Activated CD4-positive, alpha-beta memory T cell treated with anti-CD3 and anti-CD28 coated beads, Interleukin-2, amount 10 ng/mL, durations not matched to agents 7 days and 5 days (primary cell): ENCODE measurements around the gene SLC2A11. TPM values are rescaled to one million over a fixed set of nuclear protein-coding genes. Genes with fewer than 3 reads are reported as not detected.
"Not testable (repeated sequence)": the region's sequence is repeated elsewhere in the genome, so short reads cannot be mapped to it uniquely, and the experiment has no call there.

Source experiments
- CTCF ChIA-PET: fragments of 350-600 bp; sonication (Branson Sonifier 250); formaldehyde crosslinking; loops from one replicate; lab custom pipeline; 2021; ENCODE audit warnings: antibody characterized with exemption, inconsistent platforms; lab: Charles Lee
- POLR2A ChIA-PET: fragments of 350-600 bp; sonication (Branson Sonifier 250); formaldehyde crosslinking; loops from one replicate; lab custom pipeline; 2021; ENCODE audit warnings: antibody characterized with exemption; lab: Charles Lee
- DNase-seq: peaks from one replicate; pipeline ENCODE4 v3.0.0-alpha.2; 2020
- H3K27ac Mint-ChIP-seq: one replicate; pipeline ENCODE4 v1.8.0; 2021; ENCODE audit warnings: mild to moderate bottlenecking, mixed read lengths
- H3K27me3 Mint-ChIP-seq: one replicate; pipeline ENCODE4 v1.8.0; 2021; ENCODE audit warnings: mixed read lengths
- H3K36me3 Mint-ChIP-seq: one replicate; pipeline ENCODE4 v1.8.0; 2021; ENCODE audit warnings: low read depth, mixed read lengths
- H3K4me1 Mint-ChIP-seq: one replicate; pipeline ENCODE4 v1.8.0; 2021; ENCODE audit warnings: mixed read lengths
- H3K4me3 Mint-ChIP-seq: one replicate; pipeline ENCODE4 v1.8.0; 2021; ENCODE audit warnings: mild to moderate bottlenecking, mixed read lengths
- H3K9me3 Mint-ChIP-seq: one replicate; pipeline ENCODE4 v1.8.0; 2021; ENCODE audit warnings: mixed read lengths
- total RNA-seq, 2 experiments: library from RNA; stranded (reverse); gene quantifications; one replicate each; pipeline ENCODE4 v1.2.3, GENCODE V29; 2021

The SLC2A11 gene
- total RNA-seq, 2 experiments from 2014 or later: 6.5 TPM

GRCh38 chr22:23909296-23909898 is 51.7 kb downstream of the SLC2A11 start:
- Mint-ChIP-seq H3K9me3 (no peaks in the 10 kb centered on the region), H3K4me1 (peaks cover 22% of the 10 kb centered on the region), H3K36me3 (peaks cover 4% of the 10 kb centered on the region), H3K27me3 (no peaks in the 10 kb centered on the region), H3K4me3 (no peak overlapping the region), H3K27ac (no peak overlapping the region)
- ChIA-PET CTCF (interaction anchor here (1.7 kb wide), 1 partner anchor 16 kb away, joined by 10 read pairs; the partner anchor contains the start of gene MIF), POLR2A (interaction anchor here (1.3 to 6.9 kb wide), 3 partner anchors 8 to 142 kb away, joined by 3 to 85 read pairs (median 4); partner anchors contain the start of genes CHCHD10 and MIF)
- no peak for DNase-seq

- CTCF ChIA-PET: interaction anchor here (1.7 kb wide), 1 partner anchor 17 kb away, joined by 10 read pairs; the partner anchor contains the start of gene MIF
- Mint-ChIP-seq H3K27ac (no peak overlapping the region), H3K36me3 (peaks cover 4% of the 10 kb centered on the region), H3K27me3 (no peaks in the 10 kb centered on the region), H3K4me3 (no peak overlapping the region), H3K4me1 (peaks cover 27% of the 10 kb centered on the region), H3K9me3 (no peaks in the 10 kb centered on the region)
- POLR2A ChIA-PET: interaction anchor here (1.3 to 6.9 kb wide), 3 partner anchors 10 to 143 kb away, joined by 3 to 85 read pairs (median 4); partner anchors contain the start of genes CHCHD10 and MIF
- no peak for DNase-seq
Measured at GRCh38 chr22:23910496-23911190, 53.0 kb downstream of the SLC2A11 start.

DNA sequence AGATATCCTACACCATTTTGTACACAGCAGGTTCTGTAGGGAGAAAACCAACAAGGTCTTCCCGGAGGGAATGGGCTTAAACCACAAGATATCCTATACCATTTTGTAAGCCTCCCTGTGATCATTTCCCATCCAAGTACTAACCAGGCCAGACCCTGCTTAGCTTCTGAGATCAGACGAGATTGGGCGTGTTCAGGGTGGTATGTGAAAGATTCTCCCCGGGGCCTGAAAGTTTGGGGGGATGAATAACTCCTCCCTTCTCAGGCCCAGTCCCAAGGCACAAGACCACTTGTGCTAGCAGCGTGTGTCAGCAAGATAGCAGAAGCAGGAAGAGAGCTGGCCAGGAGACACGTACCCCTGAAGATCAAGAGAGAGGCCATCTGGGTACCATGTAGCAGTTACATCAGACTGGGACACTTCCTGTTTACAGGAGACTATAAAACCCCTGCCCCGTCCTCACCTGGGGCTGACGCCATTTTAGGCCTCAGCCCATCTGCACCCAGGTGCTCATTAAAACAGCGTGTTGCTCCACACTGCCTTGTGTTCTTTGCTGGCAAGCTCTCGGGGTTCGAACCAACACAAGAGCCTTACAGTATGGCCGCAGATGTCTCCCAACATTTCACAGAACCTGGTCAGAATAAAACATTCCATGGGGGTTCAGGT is 53.8 kb downstream of the SLC2A11 start:
- no peak for DNase-seq
- Mint-ChIP-seq H3K4me3 (no peak overlapping the region), H3K36me3 (peaks cover 4% of the 10 kb centered on the region), H3K27ac (no peak overlapping the region), H3K27me3 (no peaks in the 10 kb centered on the region), H3K4me1 (peaks cover 27% of the 10 kb centered on the region), H3K9me3 (no peaks in the 10 kb centered on the region)
- CTCF ChIA-PET: interaction anchor here (1.7 to 2.6 kb wide), 2 partner anchors 17 to 18 kb away, joined by 10 to 31 read pairs; partner anchors contain the start of gene MIF
- POLR2A ChIA-PET: interaction anchor here (6.9 kb wide), 1 partner anchor 18 kb away, joined by 85 read pairs; the partner anchor contains the start of gene MIF

GRCh38 chr22:23912293-23912903 is 54.7 kb downstream of the SLC2A11 start:
- Mint-ChIP-seq H3K27ac (no peak overlapping the region), H3K4me3 (no peak overlapping the region), H3K9me3 (no peaks in the 10 kb centered on the region), H3K27me3 (no peaks in the 10 kb centered on the region), H3K4me1 (peaks cover 27% of the 10 kb centered on the region), H3K36me3 (peaks cover 4% of the 10 kb centered on the region)
- no peak for DNase-seq
- ChIA-PET CTCF (interaction anchor here (1.6 to 2.6 kb wide), 2 partner anchors 18 to 244 kb away, joined by 4 to 31 read pairs; partner anchors contain the start of gene MIF), POLR2A (interaction anchor here (0.9 to 6.9 kb wide), 3 partner anchors 11 to 359 kb away, joined by 3 to 85 read pairs (median 5); partner anchors contain the start of gene MIF)

GRCh38 chr22:23913306-23913660 is 55.6 kb downstream of the SLC2A11 start:
- H3K36me3 Mint-ChIP-seq: peaks cover 4% of the 10 kb centered on the region
- no peak for DNase-seq
- CTCF ChIA-PET: interaction anchor here (0.8 to 2.6 kb wide), 4 partner anchors 17 to 244 kb away, joined by 3 to 31 read pairs (median 4); partner anchors contain the start of genes MIF and SLC2A11
- H3K4me3 Mint-ChIP-seq: peak overlapping the region; percentile 86
- POLR2A ChIA-PET: interaction anchor here (0.6 to 6.9 kb wide), 20 partner anchors 10 to 515 kb away, joined by 3 to 85 read pairs (median 4); partner anchors contain the start of genes ADORA2A, CABIN1, MIF and SLC2A11
- H3K27ac Mint-ChIP-seq: peak overlapping the region; percentile 95
- no peaks in the 10 kb centered on the region for H3K9me3 Mint-ChIP-seq
- H3K27me3 Mint-ChIP-seq: no peaks in the 10 kb centered on the region
- H3K4me1 Mint-ChIP-seq: peaks cover 27% of the 10 kb centered on the region

DNA sequence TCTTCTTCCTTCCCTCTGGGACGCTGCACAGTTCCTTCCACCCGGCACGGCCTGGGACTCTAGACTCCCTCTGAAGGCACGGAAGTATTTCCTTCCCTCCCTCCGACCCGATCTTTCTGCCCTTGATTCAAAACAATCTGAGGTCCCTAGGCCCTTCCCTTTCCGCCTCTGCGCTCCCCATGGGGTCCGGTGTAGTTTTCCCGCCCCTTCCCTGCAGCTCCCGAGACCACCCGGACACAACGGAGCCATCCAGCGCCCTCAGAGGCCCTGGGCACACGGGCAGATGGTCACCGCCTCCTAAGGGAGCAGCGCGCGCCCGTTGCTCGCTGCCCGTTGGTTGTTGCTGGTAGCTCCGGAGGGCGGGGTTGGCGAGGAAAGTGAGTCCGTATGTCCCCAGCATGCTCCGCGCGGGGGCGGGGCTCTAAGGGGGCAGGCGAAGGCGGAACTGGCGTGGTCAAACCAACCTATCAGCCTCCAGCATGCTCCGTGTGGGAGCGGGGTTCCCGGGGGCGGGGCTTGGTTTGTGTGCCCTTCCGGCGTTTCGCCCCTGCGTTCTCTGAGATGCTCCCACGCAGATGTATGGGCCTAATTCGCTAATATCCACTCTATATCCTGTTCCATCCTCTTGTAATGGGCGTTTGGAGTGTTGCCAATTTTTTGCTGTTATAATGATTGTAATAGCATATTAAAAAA is 56.1 kb downstream of the SLC2A11 start:
- Mint-ChIP-seq H3K27ac (peak overlapping the region; percentile 95), H3K9me3 (no peaks in the 10 kb centered on the region), H3K4me1 (peaks cover 27% of the 10 kb centered on the region), H3K4me3 (peak overlapping the region; percentile 86), H3K27me3 (no peaks in the 10 kb centered on the region), H3K36me3 (peaks cover 4% of the 10 kb centered on the region)
- DNase-seq: peak; percentile 100
- POLR2A ChIA-PET: interaction anchor here (0.9 to 6.9 kb wide), 17 partner anchors 10 to 514 kb away, joined by 3 to 85 read pairs (median 4); partner anchors contain the start of genes ADORA2A, CABIN1, MIF and SLC2A11
- CTCF ChIA-PET: interaction anchor here (0.8 to 2.6 kb wide), 4 partner anchors 16 to 243 kb away, joined by 3 to 31 read pairs (median 4); partner anchors contain the start of genes MIF and SLC2A11

GRCh38 chr22:23915290-23915689 is 57.6 kb downstream of the SLC2A11 start:
- POLR2A ChIA-PET: no interaction called here
- peaks cover 4% of the 10 kb centered on the region for H3K36me3 Mint-ChIP-seq
- H3K27ac Mint-ChIP-seq: no peak overlapping the region
- no peaks in the 10 kb centered on the region for H3K9me3 Mint-ChIP-seq
- peaks cover 27% of the 10 kb centered on the region for H3K4me1 Mint-ChIP-seq
- no peaks in the 10 kb centered on the region for H3K27me3 Mint-ChIP-seq
- no peak for DNase-seq
- CTCF ChIA-PET: no interaction called here
- H3K4me3 Mint-ChIP-seq: no peak overlapping the region

GRCh38 chr22:23920267-23920611 is 62.6 kb downstream of the SLC2A11 start:
- Mint-ChIP-seq H3K36me3 (peaks cover 16% of the 10 kb centered on the region), H3K4me1 (peaks cover 10% of the 10 kb centered on the region)
- ChIA-PET POLR2A (interaction anchor here (1.2 kb wide), 1 partner anchor 26 kb away, joined by 3 read pairs; the partner anchor contains the start of gene MIF), CTCF (interaction anchor here (1.1 to 1.2 kb wide), 2 partner anchors 9 to 26 kb away, joined by 3 read pairs; partner anchors contain the start of gene MIF)
- H3K27me3 Mint-ChIP-seq, H3K4me3 Mint-ChIP-seq, H3K27ac Mint-ChIP-seq, DNase-seq, H3K9me3 Mint-ChIP-seq: not testable (repeated sequence)

DNA sequence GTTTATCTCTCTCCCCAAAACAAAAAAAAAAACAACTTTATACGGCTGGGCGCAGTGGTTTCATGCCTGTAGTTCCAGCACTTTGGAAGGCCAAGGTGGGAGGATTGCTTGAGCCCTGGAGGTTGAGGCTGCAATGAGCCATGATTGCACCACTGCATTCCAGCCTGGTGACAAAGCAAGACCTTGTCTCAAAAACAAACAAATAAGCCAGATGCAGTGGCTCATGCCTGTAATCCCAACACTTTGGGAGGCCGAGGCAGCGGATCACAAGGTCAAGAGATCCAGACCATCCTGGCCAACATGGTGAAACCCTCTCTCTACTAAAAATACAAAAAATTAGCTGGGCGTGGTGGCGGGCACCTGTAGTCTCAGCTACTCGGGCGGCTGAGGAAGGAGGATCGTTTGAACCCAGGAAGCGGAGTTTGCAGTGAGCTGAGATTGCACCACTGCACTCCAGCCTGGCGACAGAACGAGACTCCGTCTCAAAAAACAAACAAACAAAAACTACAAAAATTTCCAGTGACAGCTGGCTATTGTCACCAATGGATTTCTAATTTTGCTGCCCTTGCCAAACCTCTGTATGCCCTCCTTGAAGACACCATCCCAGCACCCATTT is 64.0 kb downstream of the SLC2A11 start:
- not testable (repeated sequence) for H3K27ac Mint-ChIP-seq
- H3K4me1 Mint-ChIP-seq: peaks cover 10% of the 10 kb centered on the region

DNA sequence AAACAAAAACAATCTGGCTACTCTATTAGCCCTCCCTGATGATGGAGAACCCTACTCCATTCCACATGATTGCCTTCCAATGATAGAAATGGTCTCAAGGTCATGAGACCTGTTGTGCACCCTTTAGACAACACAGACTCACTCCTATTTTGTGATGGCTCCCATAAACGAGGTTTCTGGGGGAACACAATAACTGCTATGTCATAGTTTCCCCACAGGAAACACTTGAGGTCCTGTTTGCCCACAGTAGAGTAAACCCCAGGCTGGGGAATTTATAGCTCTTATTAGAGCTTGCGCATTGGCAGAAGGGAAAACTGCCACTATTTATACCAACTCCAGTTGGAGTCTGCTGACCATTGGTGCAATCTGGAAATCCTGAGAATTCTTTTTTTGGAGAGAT is 65.2 kb downstream of the SLC2A11 start:
- Mint-ChIP-seq H3K36me3 (peaks cover 39% of the 10 kb centered on the region), H3K27me3 (no peaks in the 10 kb centered on the region), H3K4me1 (peaks cover 10% of the 10 kb centered on the region), H3K27ac (peak overlapping the region; percentile 52), H3K4me3 (no peak overlapping the region), H3K9me3 (peaks cover 12% of the 10 kb centered on the region)
- CTCF ChIA-PET: no interaction called here
- POLR2A ChIA-PET: no interaction called here
- no peak for DNase-seq

More for the DNA sequence above, 64.0 kb downstream of the SLC2A11 start:
- H3K27me3 Mint-ChIP-seq, H3K4me3 Mint-ChIP-seq, DNase-seq, POLR2A ChIA-PET: not testable (repeated sequence)
- H3K36me3 Mint-ChIP-seq: peaks cover 27% of the 10 kb centered on the region
- CTCF ChIA-PET: interaction anchor here (0.7 to 1.1 kb wide), 2 partner anchors 8 to 234 kb away, joined by 3 read pairs; no protein-coding TSS in a partner anchor
- H3K9me3 Mint-ChIP-seq: peaks cover 12% of the 10 kb centered on the region

GRCh38 chr22:23925020-23925606 is 67.4 kb downstream of the SLC2A11 start:
- peaks cover 12% of the 10 kb centered on the region for H3K9me3 Mint-ChIP-seq
- no peak overlapping the region for H3K4me3 Mint-ChIP-seq
- ChIA-PET CTCF (no interaction called here), POLR2A (no interaction called here)
- peaks cover 56% of the 10 kb centered on the region for H3K36me3 Mint-ChIP-seq
- H3K27ac Mint-ChIP-seq: no peak overlapping the region
- H3K4me1 Mint-ChIP-seq: peaks cover 10% of the 10 kb centered on the region
- H3K27me3 Mint-ChIP-seq: no peaks in the 10 kb centered on the region
- no peak for DNase-seq
